Esophagus (tissue), 2 donors: Measurements from ENCODE around the gene PRR20C. TPM values are rescaled to one million over a fixed set of nuclear protein-coding genes. Genes with fewer than 3 reads are reported as not detected.
"Not testable (repeated sequence)": the region's sequence is repeated elsewhere in the genome, so short reads cannot be mapped to it uniquely, and the experiment has no call there.

Experiments used
- H3K27ac ChIP-seq, 2 donors: one replicate each; pipeline ENCODE4 v1.5.1; 2013; ENCODE audit warnings: low read depth in 2 of 2, mild to moderate bottlenecking in 2 of 2, inconsistent platforms in 1 of 2, low read length in 1 of 2, moderate library complexity in 1 of 2
- H3K27me3 ChIP-seq, 2 donors: one replicate each; pipeline ENCODE4 v1.6.1; 2013; ENCODE audit warnings: low read length in 2 of 2, control low read depth in 1 of 2, mild to moderate bottlenecking in 1 of 2; ENCODE audit not compliant: insufficient read depth in 2 of 2, control insufficient read depth in 1 of 2
- H3K36me3 ChIP-seq, 2 donors: one replicate each; pipeline ENCODE4 v1.6.1; 2013; ENCODE audit warnings: low read length in 1 of 2; ENCODE audit not compliant: control insufficient read depth in 2 of 2, insufficient read depth in 2 of 2
- H3K4me1 ChIP-seq, 2 donors: one replicate each; pipeline ENCODE4 v1.6.1; 2013; ENCODE audit warnings: low read length in 1 of 2; ENCODE audit not compliant: control insufficient read depth in 2 of 2, insufficient read depth in 2 of 2
- H3K4me3 ChIP-seq, 2 donors: one replicate each; pipeline ENCODE4 v1.5.1; 2013; ENCODE audit warnings: low read length in 2 of 2, mild to moderate bottlenecking in 2 of 2, low read depth in 1 of 2, moderate library complexity in 1 of 2
- H3K9me3 ChIP-seq, 2 donors: one replicate each; pipeline ENCODE4 v1.6.1; 2013; ENCODE audit warnings: mild to moderate bottlenecking in 2 of 2, low read depth in 1 of 2, low read length in 1 of 2, moderate library complexity in 1 of 2; ENCODE audit not compliant: control insufficient read depth in 2 of 2, insufficient read depth in 1 of 2
- WGBS, 2 donors: extraction: QIAGEN DNeasy Blood & Tissue Kit; methylation state at CpG; one replicate each; pipeline ENCODE4 v1.1.7; 2013; 5-methylcytosine and 5-hydroxymethylcytosine counted together
- polyA plus RNA-seq, 2 donors: library from polyadenylated mRNA; stranded (reverse); fragments of 200-250 nt; gene quantifications; one replicate each; pipeline ENCODE4 v1.2.3, GENCODE V29; 2013
- donor health status: healthy with polysubstance abuse.
- donor health status: Bipolar disorder and iron deficiency.

PRR20C gene
- polyA plus RNA-seq, 2 donors: not detected

DNA sequence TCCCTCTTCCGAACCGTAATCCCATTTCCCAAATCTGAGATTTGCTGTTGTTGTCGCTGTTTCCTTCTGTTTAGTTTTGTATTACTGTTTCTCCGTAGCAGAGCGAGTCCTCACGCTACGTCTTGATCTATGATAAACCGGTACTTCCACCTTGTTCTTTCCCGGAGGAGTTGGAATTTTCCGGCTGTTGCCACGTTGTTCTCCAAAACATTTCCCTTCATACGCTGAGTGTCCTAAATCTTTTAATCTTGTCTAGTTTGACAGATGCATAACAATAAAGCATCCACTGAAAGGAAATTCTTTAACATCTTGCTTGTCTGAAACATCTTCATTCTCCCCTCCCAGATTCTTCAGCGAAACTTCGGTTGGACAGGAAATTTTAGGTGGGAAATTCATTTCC lies 5.8 kb upstream of the PRR20C start:
- H3K4me1 ChIP-seq: not testable (repeated sequence)
- WGBS, 2 donors: 92 to 95% methylated on average over 6 of the region's 14 CpGs

DNA sequence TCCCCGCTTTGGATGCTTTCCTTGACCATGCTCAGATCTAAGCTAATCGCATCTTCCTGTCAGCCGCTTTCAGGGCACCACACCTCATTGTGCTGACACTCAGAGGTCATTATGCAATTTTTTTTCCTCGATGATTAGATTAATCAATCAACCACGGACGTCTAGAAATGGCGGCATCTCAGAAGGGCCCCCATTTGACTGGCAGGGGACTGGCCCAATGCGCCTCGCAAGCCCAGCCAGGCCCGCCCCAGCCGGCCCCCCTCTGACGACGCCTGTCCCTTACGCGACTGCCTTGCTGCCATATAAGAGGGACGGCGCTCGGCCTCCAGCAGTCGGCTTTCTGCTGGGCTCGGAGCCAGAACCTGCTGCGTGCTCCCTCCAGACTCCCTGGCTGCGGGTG lies 6.5 kb downstream of the PRR20C start, which contains the start of gene PRR20D:
Gene PRR20D, plus strand, starts transcription at position 301 of the 400 bp plus-strand sequence. CDS start 387 bp downstream, outside the sequence.
- H3K9me3 ChIP-seq, H3K4me1 ChIP-seq, H3K4me3 ChIP-seq, H3K36me3 ChIP-seq, H3K27ac ChIP-seq, H3K27me3 ChIP-seq: not testable (repeated sequence)
- WGBS, 2 donors: no CpG with 5 or more reads among the region's 22 CpGs

More for the DNA sequence above, 5.8 kb upstream of the PRR20C start:
- not testable (repeated sequence) for H3K27me3 ChIP-seq, H3K36me3 ChIP-seq, H3K27ac ChIP-seq, H3K4me3 ChIP-seq, H3K9me3 ChIP-seq

- H3K4me1 ChIP-seq, H3K27ac ChIP-seq, H3K4me3 ChIP-seq, H3K27me3 ChIP-seq, H3K9me3 ChIP-seq, H3K36me3 ChIP-seq: not testable (repeated sequence)
- no CpG with 5 or more reads among the region's 22 CpGs for WGBS, 2 donors
These were observed 13.0 kb downstream of the PRR20C start, which contains the start of gene PRR20E for GRCh38 chr13:57166897-57167296. PRR20E (plus strand) TSS chr13:57167197; CDS start chr13:57167584, 387 bp downstream.

- 51 to 82% methylated on average over 1 of the region's 1 CpG for WGBS, 2 donors
- Histone ChIP-seq H3K9me3 (no peaks in the 10 kb centered on the region), H3K27me3 (no peaks in the 10 kb centered on the region), H3K27ac (no peak overlapping the region), H3K4me3 (no peak overlapping the region), H3K4me1 (no peaks in the 10 kb centered on the region), H3K36me3 (no peaks in the 10 kb centered on the region)
These were observed 37.8 kb downstream of the PRR20C start for GRCh38 chr13:57191667-57192066.

Other genes with a start within 250 kb of the PRR20C start
- not detected for gene PRR20A, start 13.1 kb upstream of the PRR20C start, polyA plus RNA-seq
- not detected for gene PRR20B, start 6.6 kb upstream of the PRR20C start, polyA plus RNA-seq
- not detected for gene PRR20D, start 6.6 kb downstream of the PRR20C start, polyA plus RNA-seq
- gene PRR20E, start 13.1 kb downstream of the PRR20C start, polyA plus RNA-seq: not detected